Endothelial cell of umbilical vein (primary cell): ENCODE measurements around the gene STK40. TPM values are rescaled to one million over a fixed set of nuclear protein-coding genes. Genes with fewer than 3 reads are reported as not detected.

Experiments
- BruUV-seq: library from RNA; stranded (reverse); fragments of 400-500 nt; replicated peaks from 2 replicates; lab custom pipeline; 2021; lab: Mats Ljungman, UMichigan
- CTCF ChIA-PET: fragments of 300-600, 350-600 bp; sonication (Branson Sonifier 250); formaldehyde crosslinking; loops from one replicate; lab custom pipeline; 2021; ENCODE audit warnings: antibody characterized with exemption, inconsistent platforms; lab: Charles Lee
- POLR2A ChIA-PET: fragments of 300-600, 350-600 bp; sonication (Branson Sonifier 250); formaldehyde crosslinking; loops from one replicate; lab custom pipeline; 2021; ENCODE audit warnings: antibody characterized with exemption, inconsistent platforms; lab: Charles Lee
- DNase-seq: peaks from one replicate; pipeline ENCODE4 v3.0.0-alpha.2; 2011; ENCODE audit warnings: low read depth, low spot score
- FAIRE-seq: peaks from 2 replicates; lab custom pipeline; 2011; peaks lifted over from hg19 to GRCh38; lab: Jason Lieb, UNC
- H2AFZ ChIP-seq: 2 replicates; pipeline ENCODE4 v1.6.0; 2012; ENCODE audit warnings: low read depth, low read length, control low read depth, inconsistent platforms
- H3K27ac ChIP-seq: 2 replicates; pipeline ENCODE4 v1.5.1; 2011; ENCODE audit warnings: low read depth, mild to moderate bottlenecking, control low read depth, low read length, moderate library complexity; ENCODE audit not compliant: insufficient read depth
- H3K27me3 ChIP-seq, 2 experiments: 2 replicates each; pipeline versions ENCODE4 v1.6.0 to v1.6.1; 2011; ENCODE audit warnings: low read length in 2 of 2, mixed read lengths in 1 of 2; ENCODE audit not compliant: control insufficient read depth in 2 of 2, insufficient read depth in 2 of 2
- H3K36me3 ChIP-seq, 2 experiments: 2 replicates in 1 of 2; 3 replicates in 1 of 2; pipeline ENCODE4 v1.5.1; 2011; ENCODE audit warnings: low read length in 2 of 2, mild to moderate bottlenecking in 1 of 2, moderate library complexity in 1 of 2; ENCODE audit not compliant: control insufficient read depth in 2 of 2, insufficient read depth in 2 of 2; ENCODE audit errors: extremely low read depth in 1 of 2
- H3K4me1 ChIP-seq: 3 replicates; pipeline ENCODE4 v1.5.1; 2011; ENCODE audit warnings: mild to moderate bottlenecking, low read length; ENCODE audit not compliant: control insufficient read depth, insufficient read depth; ENCODE audit errors: extremely low read depth
- H3K4me2 ChIP-seq: 2 replicates; pipeline ENCODE4 v1.6.1; 2011; ENCODE audit warnings: low read length, control low read depth, mixed read lengths; ENCODE audit not compliant: insufficient read depth
- H3K4me3 ChIP-seq, 3 experiments: fragments of 200-600 bp in 1 of 3; sonication (generic), shearing (Covaris generic) in 1 of 3; replicated peaks in 1 of 3; 2 replicates each; pipeline ENCODE4 v1.5.1; 2011 to 2016; ENCODE audit warnings: control low read depth in 3 of 3, low read length in 3 of 3, mild to moderate bottlenecking in 2 of 3, inconsistent platforms in 1 of 3, low read depth in 1 of 3, moderate library complexity in 1 of 3; ENCODE audit not compliant: insufficient read depth in 1 of 3
- H3K79me2 ChIP-seq: 2 replicates; pipeline ENCODE4 v1.6.0; 2012; ENCODE audit warnings: low read length, inconsistent platforms; ENCODE audit not compliant: control insufficient read depth, insufficient read depth
- H3K9ac ChIP-seq: replicated peaks from 2 replicates; pipeline ENCODE3; 2011; ENCODE audit warnings: low read length, control low read depth; ENCODE audit not compliant: insufficient read depth; ENCODE audit errors: extremely low read depth
- H3K9me1 ChIP-seq: replicated peaks from 3 replicates; pipeline ENCODE4 v1.6.0; 2011; ENCODE audit warnings: mild to moderate bottlenecking, low read length; ENCODE audit not compliant: control insufficient read depth, insufficient read depth; ENCODE audit errors: extremely low read depth
- H3K9me3 ChIP-seq: replicated peaks from 2 replicates; pipeline ENCODE4 v1.5.1; 2012; ENCODE audit warnings: low read length, inconsistent platforms; ENCODE audit not compliant: control insufficient read depth, insufficient read depth
- H4K20me1 ChIP-seq: replicated peaks from 2 replicates; pipeline ENCODE3; 2011; ENCODE audit warnings: mild to moderate bottlenecking, low read length; ENCODE audit not compliant: control insufficient read depth, insufficient read depth; ENCODE audit errors: extremely low read depth
- CTCF ChIP-seq, 2 donors: IDR thresholded peaks; 1 replicate in 1 of 2; 2 replicates in 1 of 2; pipeline ENCODE4 v1.5.1; 2011; ENCODE audit warnings: low read length in 2 of 2, mild to moderate bottlenecking in 2 of 2, moderate library complexity in 2 of 2, control low read depth in 1 of 2, inconsistent platforms in 1 of 2, low read depth in 1 of 2; ENCODE audit not compliant: insufficient read depth in 1 of 2; ENCODE audit errors: extremely low read depth in 1 of 2
- EZH2 ChIP-seq: IDR thresholded peaks from 2 replicates; pipeline ENCODE4 v1.6.1; 2012; ENCODE audit warnings: borderline replicate concordance, low read depth, mild to moderate bottlenecking, moderate library complexity, low read length, inconsistent platforms; ENCODE audit not compliant: severe bottlenecking
- FOS ChIP-seq: IDR thresholded peaks from 2 replicates; pipeline ENCODE4 v1.6.1; 2011; ENCODE audit warnings: mild to moderate bottlenecking, low read length, moderate library complexity, borderline replicate concordance; ENCODE audit not compliant: insufficient read depth
- GATA2 ChIP-seq: IDR thresholded peaks from 2 replicates; pipeline ENCODE4 v1.7.0; 2011; ENCODE audit warnings: low read depth, mild to moderate bottlenecking, moderate library complexity, mixed read lengths, low read length; ENCODE audit not compliant: insufficient read length, insufficient read depth
- JUN ChIP-seq: IDR thresholded peaks from 2 replicates; pipeline ENCODE4 v1.6.1; 2011; ENCODE audit warnings: borderline replicate concordance, low read depth; ENCODE audit not compliant: insufficient read length, insufficient read depth
- MAX ChIP-seq: IDR thresholded peaks from 2 replicates; pipeline ENCODE4 v1.6.1; 2011; ENCODE audit not compliant: insufficient read depth, insufficient read length
- MYC ChIP-seq: IDR thresholded peaks from one replicate; pipeline ENCODE4 v1.6.1; 2011; ENCODE audit warnings: mild to moderate bottlenecking, low read depth, low read length
- POLR2A ChIP-seq: IDR thresholded peaks from 2 replicates; pipeline ENCODE4 v1.6.1; 2012; ENCODE audit warnings: low read depth, mild to moderate bottlenecking, control low read depth, low read length
- POLR2AphosphoS5 ChIP-seq: IDR thresholded peaks from 2 replicates; pipeline ENCODE4 v1.6.1; 2012; ENCODE audit warnings: low read depth, mild to moderate bottlenecking, control low read depth, low read length, moderate library complexity; ENCODE audit not compliant: insufficient read depth
- dilution Hi-C: fragments of 300-500 bp; cut with MboI; formaldehyde crosslinking; loops from one replicate; pipeline ENCODE4 v1.15.0; 2019; ENCODE audit warnings: low sequenced_read_pairs; ENCODE audit not compliant: extremely low pct_ligation_motif_present
- intact Hi-C: fragments of 100-400 bp; cut with micrococcal nuclease; formaldehyde crosslinking; loops from one replicate; pipeline ENCODE4 v1.10.0; 2022
- polyA plus RNA-seq, 4 experiments: library from polyadenylated mRNA; depleted of rRNA in 3 of 4; stranded (reverse) in 3 of 4; unstranded in 1 of 4; fragments of >200 nt; gene quantifications; 2 replicates each; pipeline versions ENCODE4 v1.2.1 to v1.2.3, GENCODE V29; 2011 to 2012; ENCODE audit warnings: missing spikeins in 1 of 4
- total RNA-seq: library from RNA; stranded (reverse); gene quantifications from 2 replicates; pipeline ENCODE4 v1.2.3, GENCODE V29; 2021

STK40 gene
- total and polyA plus RNA-seq, 2 donors (not counting 3 experiments of a cell fraction or from before 2014, with no cell fraction given), result 20.8 to 36.8 TPM

- CTCF ChIA-PET, result no interaction called here
- FAIRE-seq (no peak), DNase-seq (no peak)
- Histone ChIP-seq H3K4me1 (peaks cover 15% of the 10 kb centered on the region), H3K9me3 (no peaks in the 10 kb centered on the region), H3K4me3 (no peak overlapping the region), H4K20me1 (no peaks in the 10 kb centered on the region), H3K27me3 (no peaks in the 10 kb centered on the region), H3K9me1 (no peaks in the 10 kb centered on the region), H3K4me2 (no peak overlapping the region), H3K9ac (no peak overlapping the region), H3K79me2 (no peaks in the 10 kb centered on the region), H3K36me3 (peaks cover 0 to 1% of the 10 kb centered on the region in 2 experiments), H3K27ac (no peak overlapping the region), H2AFZ (no peak overlapping the region)
- intact Hi-C loops, result no loop called here
- dilution Hi-C loops, result no loop called here
- POLR2A ChIA-PET, result no interaction called here
- no TSS peak for BruUV-seq
- no peak for TF ChIP-seq CTCF (IDR thresholded peaks at IDR 0.05; ENCODE audit: extremely low read depth in 1 of 2, insufficient read depth in 1 of 2, low read depth in 1 of 2, low read length in 2 of 2)
- no peak for TF ChIP-seq POLR2AphosphoS5
- no peak for TF ChIP-seq EZH2
- TF ChIP-seq JUN, result no peak
- TF ChIP-seq FOS, result no peak
- TF ChIP-seq GATA2, result no peak
- no peak for TF ChIP-seq MAX
- no peak for TF ChIP-seq POLR2A
- no peak for TF ChIP-seq MYC
Measured at GRCh38 chr1:36337830-36338229, 47.9 kb downstream of the STK40 start.
